GM19463 (cell line): ENCODE results near the gene NFATC4.

Source experiments
- ATAC-seq: cut with Tn5 transposase; IDR thresholded peaks from one replicate; pipeline ENCODE4 v1.9.1; 2021; ENCODE audit warnings: mild to moderate bottlenecking, moderate library complexity; ENCODE audit not compliant: unreplicated experiment

The NFATC4 gene

DNA sequence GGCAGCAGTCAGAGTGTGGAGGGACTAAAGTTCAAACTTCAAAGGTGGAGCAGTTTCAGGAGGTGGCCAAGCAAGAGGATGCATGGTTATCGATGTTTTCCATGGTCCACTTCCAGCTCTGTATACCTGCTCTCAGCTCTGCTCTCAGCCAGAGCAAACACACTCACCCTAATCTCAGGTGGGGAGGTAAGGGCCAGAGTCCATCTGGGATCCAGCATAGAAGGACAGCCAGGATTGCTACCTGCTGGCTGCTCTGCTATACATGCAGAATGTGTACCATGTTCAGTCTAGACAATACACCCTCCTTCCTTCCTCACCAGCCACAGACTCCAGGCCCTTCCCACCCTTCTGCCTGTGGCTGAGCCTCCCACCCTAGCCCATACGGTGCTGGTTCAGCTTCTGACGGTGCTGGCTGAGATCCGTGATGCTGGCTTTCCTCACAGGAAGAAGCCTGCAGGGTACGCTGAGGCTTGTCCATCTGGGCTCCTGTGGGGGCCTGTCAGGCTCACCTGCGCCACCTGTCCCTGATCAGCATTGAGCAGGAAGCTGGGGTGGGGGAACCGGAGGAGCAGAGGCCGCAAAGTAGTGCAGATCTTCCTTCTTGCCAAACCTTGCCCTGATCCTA lies 59.0 kb downstream of the NFATC4 start:
- no peak for ATAC-seq

DNA sequence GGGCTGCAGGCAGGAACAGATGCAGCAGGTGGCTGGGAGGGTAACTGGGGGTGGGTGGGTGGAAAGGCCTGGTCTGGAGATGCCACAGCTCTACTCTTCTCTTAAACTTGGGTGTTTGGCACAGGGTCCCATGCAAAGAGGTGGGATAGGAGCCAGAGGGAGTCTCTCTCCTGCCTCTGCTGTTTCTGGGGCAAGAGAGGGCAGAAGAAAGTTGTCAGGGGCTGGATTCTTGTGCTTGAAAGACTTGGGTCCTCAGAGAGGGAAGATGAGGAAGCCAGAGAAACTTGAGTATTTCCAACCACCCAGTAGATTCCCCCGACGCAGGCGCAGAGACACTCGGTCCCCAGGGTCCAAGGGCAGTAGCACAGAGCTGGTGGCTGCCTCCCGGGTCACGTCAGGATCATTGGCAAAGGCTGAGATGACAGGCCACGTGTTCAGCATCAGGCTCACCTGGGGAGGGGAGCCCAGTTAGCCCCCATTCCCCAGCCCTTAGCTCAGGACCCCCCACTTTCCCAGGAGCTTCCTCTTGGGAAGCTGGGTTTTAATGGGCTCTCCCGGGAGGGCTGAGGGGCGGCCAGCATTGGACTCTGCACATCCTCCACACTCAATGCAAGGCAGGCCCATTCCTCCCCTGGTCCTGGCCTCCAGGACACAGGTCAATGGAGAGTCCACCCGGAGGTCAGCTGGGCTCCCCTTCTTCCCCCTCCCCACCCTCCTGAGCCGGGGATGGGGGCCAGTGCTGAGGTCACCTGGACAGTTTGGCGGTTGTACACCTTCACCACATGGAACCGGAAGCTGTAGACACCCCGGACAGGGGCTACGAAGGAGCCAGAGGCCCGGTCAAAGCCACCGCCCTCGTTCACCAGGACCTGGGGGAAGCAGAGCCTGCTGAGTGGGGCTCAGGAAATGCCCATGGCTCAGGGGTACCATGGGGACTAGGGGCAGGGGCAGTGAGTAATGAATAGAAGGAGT lies 59.8 kb downstream of the NFATC4 start:
- no peak for ATAC-seq

DNA sequence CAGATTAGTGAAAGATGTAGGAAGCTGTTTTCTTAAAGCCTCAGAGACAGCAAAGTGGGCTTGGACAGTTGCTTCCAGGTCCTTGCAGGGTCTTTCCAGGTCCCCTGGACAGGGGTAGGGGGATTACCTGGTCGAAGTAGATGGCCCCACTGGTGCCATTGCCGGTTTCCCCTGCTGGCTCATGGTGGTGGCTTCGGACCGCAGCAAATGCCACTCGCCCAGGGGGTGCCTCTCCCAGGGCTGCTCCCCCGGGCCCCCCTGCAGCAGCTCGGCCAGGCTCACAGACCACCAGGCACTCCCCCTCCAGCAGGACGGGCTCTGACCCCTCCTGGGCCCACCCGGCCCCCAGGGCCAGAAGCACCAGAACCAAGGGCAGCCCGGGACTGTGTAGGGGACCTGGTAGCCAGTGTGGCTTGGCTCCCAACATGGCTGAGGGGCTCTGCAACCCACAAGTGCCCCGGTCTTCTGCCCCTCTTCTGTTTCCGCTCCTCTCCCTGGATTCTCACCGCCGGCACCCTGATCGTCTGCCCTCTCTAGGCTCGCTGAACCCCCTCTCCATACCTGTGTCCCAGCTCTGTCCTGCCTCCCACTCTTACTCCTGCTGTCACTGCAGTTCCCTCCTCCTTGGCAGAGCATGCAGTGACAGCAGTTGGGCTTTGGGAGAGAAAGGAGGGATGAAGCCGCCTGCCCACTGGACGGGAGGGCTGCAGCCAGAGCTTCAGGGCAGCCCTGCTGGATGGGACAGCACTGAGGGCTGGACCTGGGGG lies 60.8 kb downstream of the NFATC4 start:
- no peak for ATAC-seq
